Gastroesophageal sphincter (tissue), 3 donors: ENCODE data around the gene APBA2.

Experiments used
- EP300 ChIP-seq: sonication (generic); formaldehyde crosslinking; IDR thresholded peaks from one replicate; pipeline ENCODE4 v1.6.1; 2017; ENCODE audit warnings: antibody characterized with exemption, mild to moderate bottlenecking
- POLR2A ChIP-seq, 2 donors: fragments of 450-650 bp; IDR thresholded peaks; one replicate each; pipeline ENCODE4 v1.6.1; 2017; ENCODE audit warnings: antibody characterized with exemption in 2 of 2, mild to moderate bottlenecking in 2 of 2, moderate library complexity in 1 of 2
- POLR2AphosphoS5 ChIP-seq: sonication (generic); formaldehyde crosslinking; IDR thresholded peaks from one replicate; pipeline ENCODE4 v1.6.1; 2017; ENCODE audit warnings: antibody characterized with exemption
- TF ChIP-seq, protein P1 (sequence below), 4 experiments: fragments of 200-600 bp in 2 of 4; fragments of 450-650 bp in 2 of 4; sonication (generic) in 1 of 4; IDR thresholded peaks; one replicate each; pipeline ENCODE4 v1.5.1; 2017 to 2019; ENCODE audit warnings: antibody characterized with exemption in 4 of 4, mild to moderate bottlenecking in 2 of 4, moderate library complexity in 2 of 4

DNA sequence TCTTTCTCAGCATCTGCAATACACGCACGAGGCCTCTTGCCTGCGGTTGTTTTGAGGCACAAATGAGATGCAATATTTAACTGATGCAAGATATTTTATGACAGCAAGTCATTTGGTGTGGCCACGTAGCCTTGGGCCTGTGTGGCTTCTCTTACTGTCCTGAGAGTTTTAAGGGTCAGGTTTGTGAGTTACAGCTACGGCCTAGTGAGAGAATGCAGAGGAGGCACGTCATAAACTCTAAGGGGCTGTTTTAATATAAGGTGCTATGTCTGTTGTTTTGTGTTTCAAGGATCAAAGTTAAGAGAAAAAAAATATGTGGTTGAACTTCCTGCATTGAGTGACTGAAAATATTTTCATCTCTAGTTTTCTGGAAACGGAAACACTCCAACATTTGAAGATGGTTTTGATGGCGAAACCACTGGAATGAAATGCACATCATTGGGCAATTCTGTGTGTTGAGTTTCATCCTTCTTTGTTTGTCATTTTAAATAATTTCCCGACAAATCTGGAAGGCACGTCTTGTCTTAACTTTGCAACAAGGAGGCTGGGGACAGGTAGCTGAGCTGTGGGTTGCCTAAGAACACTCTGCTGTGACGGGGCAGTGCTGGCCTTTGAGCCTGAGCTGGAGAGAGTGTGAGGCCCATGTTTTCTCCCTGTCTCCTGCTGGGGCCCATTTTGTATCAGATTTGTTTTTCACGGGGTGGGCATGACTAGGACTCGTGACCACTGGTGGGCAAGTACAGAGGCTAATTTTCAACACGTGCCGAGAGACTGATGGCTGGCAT lies 5.1 kb downstream of the APBA2 start:
- TF ChIP-seq POLR2A (IDR thresholded peaks at IDR 0.05) (no peak), POLR2AphosphoS5 (no peak), EP300 (no peak)
- TF ChIP-seq, protein P1, sequence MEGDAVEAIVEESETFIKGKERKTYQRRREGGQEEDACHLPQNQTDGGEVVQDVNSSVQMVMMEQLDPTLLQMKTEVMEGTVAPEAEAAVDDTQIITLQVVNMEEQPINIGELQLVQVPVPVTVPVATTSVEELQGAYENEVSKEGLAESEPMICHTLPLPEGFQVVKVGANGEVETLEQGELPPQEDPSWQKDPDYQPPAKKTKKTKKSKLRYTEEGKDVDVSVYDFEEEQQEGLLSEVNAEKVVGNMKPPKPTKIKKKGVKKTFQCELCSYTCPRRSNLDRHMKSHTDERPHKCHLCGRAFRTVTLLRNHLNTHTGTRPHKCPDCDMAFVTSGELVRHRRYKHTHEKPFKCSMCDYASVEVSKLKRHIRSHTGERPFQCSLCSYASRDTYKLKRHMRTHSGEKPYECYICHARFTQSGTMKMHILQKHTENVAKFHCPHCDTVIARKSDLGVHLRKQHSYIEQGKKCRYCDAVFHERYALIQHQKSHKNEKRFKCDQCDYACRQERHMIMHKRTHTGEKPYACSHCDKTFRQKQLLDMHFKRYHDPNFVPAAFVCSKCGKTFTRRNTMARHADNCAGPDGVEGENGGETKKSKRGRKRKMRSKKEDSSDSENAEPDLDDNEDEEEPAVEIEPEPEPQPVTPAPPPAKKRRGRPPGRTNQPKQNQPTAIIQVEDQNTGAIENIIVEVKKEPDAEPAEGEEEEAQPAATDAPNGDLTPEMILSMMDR (IDR thresholded peaks at IDR 0.05): no peak
